NCI-H82 treated with DMSO at 0.1 percent for 48 hours (cell line): ENCODE measurements around the gene PPME1.

Experiments
- DNase-seq: peaks from one replicate; lab custom pipeline; 2025; ENCODE audit not compliant: unreplicated experiment; lab: John Stamatoyannopoulos, UW

Gene PPME1

GRCh38 chr11:74157169-74157568 lies 13.9 kb upstream of the PPME1 start:
- no peak for DNase-seq

GRCh38 chr11:74159642-74160041 lies 11.4 kb upstream of the PPME1 start:
- no peak for DNase-seq

- no peak for DNase-seq
Observed at GRCh38 chr11:74162681-74163467, 8.2 kb upstream of the PPME1 start.

- no peak for DNase-seq
Observed at GRCh38 chr11:74168838-74169237, 2.3 kb upstream of the PPME1 start.

GRCh38 chr11:74169738-74170458 lies 1.2 kb upstream of the PPME1 start:
- no peak for DNase-seq

- DNase-seq = no peak
Observed at GRCh38 chr11:74171630-74171968, 510 bp downstream of the PPME1 start.

- DNase-seq = no peak
Observed at GRCh38 chr11:74171997-74172396, 908 bp downstream of the PPME1 start.

- DNase-seq = no peak
Observed at GRCh38 chr11:74175920-74176319, 4.8 kb downstream of the PPME1 start.

- DNase-seq = no peak
Observed at GRCh38 chr11:74179234-74180052, 8.4 kb downstream of the PPME1 start.

- no peak for DNase-seq
Observed at GRCh38 chr11:74182635-74183034, 11.5 kb downstream of the PPME1 start.

GRCh38 chr11:74185285-74185684 lies 14.2 kb downstream of the PPME1 start:
- no peak for DNase-seq

- no peak for DNase-seq
Observed at GRCh38 chr11:74185695-74186094, 14.6 kb downstream of the PPME1 start.

GRCh38 chr11:74195828-74196227 lies 24.7 kb downstream of the PPME1 start:
- no peak for DNase-seq

- no peak for DNase-seq
Observed at GRCh38 chr11:74196781-74197486, 25.8 kb downstream of the PPME1 start.

GRCh38 chr11:74203966-74204365 lies 32.9 kb downstream of the PPME1 start:
- DNase-seq = no peak

GRCh38 chr11:74204701-74205100 lies 33.6 kb downstream of the PPME1 start:
- DNase-seq = no peak

GRCh38 chr11:74205181-74205580 lies 34.1 kb downstream of the PPME1 start:
- DNase-seq = no peak

- DNase-seq = no peak
Observed at GRCh38 chr11:74206746-74207145, 35.7 kb downstream of the PPME1 start.

- no peak for DNase-seq
Observed at GRCh38 chr11:74208507-74208906, 37.4 kb downstream of the PPME1 start.

- DNase-seq = no peak
Observed at GRCh38 chr11:74212533-74212932, 41.4 kb downstream of the PPME1 start.

GRCh38 chr11:74220376-74220775 lies 49.3 kb downstream of the PPME1 start:
- DNase-seq = no peak
